Smooth muscle cell (in vitro differentiated cells): ENCODE data around the gene SH2D4B. TPM values are rescaled to one million over a fixed set of nuclear protein-coding genes. Genes with fewer than 3 reads are reported as not detected.
"Not testable (repeated sequence)": the region's sequence is repeated elsewhere in the genome, so short reads cannot be mapped to it uniquely, and the experiment has no call there.

Source experiments
- DNase-seq: peaks from one replicate; lab custom pipeline; 2025; ENCODE audit not compliant: unreplicated experiment; lab: John Stamatoyannopoulos, UW
- H2AFZ ChIP-seq: fragments of 200-600 bp; sonication (generic); 2 replicates; pipeline ENCODE4 v1.6.0; 2016; ENCODE audit warnings: antibody characterized with exemption, low read depth, mild to moderate bottlenecking
- H3F3A ChIP-seq: fragments of 200-600 bp; sonication (generic); 2 replicates; pipeline ENCODE4 v1.6.0; 2017; ENCODE audit warnings: antibody characterized with exemption, low read depth
- H3K27ac ChIP-seq: fragments of 200-600 bp; sonication (generic); 2 replicates; pipeline ENCODE4 v1.5.1; 2016; ENCODE audit warnings: low read depth, mild to moderate bottlenecking
- H3K27me3 ChIP-seq: fragments of 200-600 bp; sonication (generic); 2 replicates; pipeline ENCODE4 v1.6.1; 2016; ENCODE audit warnings: low read depth, mild to moderate bottlenecking
- H3K36me3 ChIP-seq: fragments of 200-600 bp; sonication (generic); 2 replicates; pipeline ENCODE4 v1.5.1; 2016; ENCODE audit warnings: low read depth
- H3K4me1 ChIP-seq: fragments of 200-600 bp; sonication (generic); 2 replicates; pipeline ENCODE4 v1.5.1; 2016; ENCODE audit warnings: low read depth
- H3K4me2 ChIP-seq: fragments of 200-600 bp; sonication (generic); 2 replicates; pipeline ENCODE4 v1.6.0; 2016; ENCODE audit warnings: mild to moderate bottlenecking
- H3K4me3 ChIP-seq: fragments of 200-600 bp; sonication (generic); 2 replicates; pipeline ENCODE4 v1.5.1; 2016; ENCODE audit warnings: mild to moderate bottlenecking
- H3K79me2 ChIP-seq: fragments of 200-600 bp; sonication (generic); 2 replicates; pipeline ENCODE4 v1.6.0; 2016; ENCODE audit warnings: low read depth, mild to moderate bottlenecking
- H3K9ac ChIP-seq: fragments of 200-600 bp; sonication (generic); 2 replicates; pipeline ENCODE4 v1.6.0; 2016; ENCODE audit warnings: low read depth
- H3K9me3 ChIP-seq: fragments of 200-600 bp; sonication (generic); replicated peaks from 2 replicates; pipeline ENCODE4 v1.5.1; 2016; ENCODE audit warnings: low read depth
- H4K20me1 ChIP-seq: fragments of 200-600 bp; sonication (generic); 2 replicates; pipeline ENCODE4 v1.6.0; 2016; ENCODE audit warnings: low read depth
- WGBS: methylation state at CpG from one replicate; pipeline ENCODE4 v1.1.7; 2016; ENCODE audit warnings: low lambda C conversion rate; 5-methylcytosine and 5-hydroxymethylcytosine counted together
- polyA plus RNA-seq: library from polyadenylated mRNA; unstranded; fragments of >200 nt; fragmentation: Nextera tagmentation; extraction: Ambion mirVana; gene quantifications from 2 replicates; pipeline ENCODE4 v1.2.1, GENCODE V29; 2016
- total RNA-seq: library from RNA; depleted of rRNA; stranded (reverse); fragments of >200 nt; gene quantifications from 2 replicates; pipeline ENCODE4 v1.2.3, GENCODE V29; 2014
- TF ChIP-seq, protein P1 (sequence below): fragments of 200-600 bp; sonication (generic); IDR thresholded peaks from 2 replicates; pipeline ENCODE4 v1.5.1; 2017; ENCODE audit warnings: borderline replicate concordance, mild to moderate bottlenecking, antibody characterized with exemption; ENCODE audit not compliant: insufficient read depth, poor library complexity, severe bottlenecking

Gene SH2D4B
- total and polyA plus RNA-seq, 2 experiments from 2014 or later: 0.13 TPM; not detected in 1

DNA sequence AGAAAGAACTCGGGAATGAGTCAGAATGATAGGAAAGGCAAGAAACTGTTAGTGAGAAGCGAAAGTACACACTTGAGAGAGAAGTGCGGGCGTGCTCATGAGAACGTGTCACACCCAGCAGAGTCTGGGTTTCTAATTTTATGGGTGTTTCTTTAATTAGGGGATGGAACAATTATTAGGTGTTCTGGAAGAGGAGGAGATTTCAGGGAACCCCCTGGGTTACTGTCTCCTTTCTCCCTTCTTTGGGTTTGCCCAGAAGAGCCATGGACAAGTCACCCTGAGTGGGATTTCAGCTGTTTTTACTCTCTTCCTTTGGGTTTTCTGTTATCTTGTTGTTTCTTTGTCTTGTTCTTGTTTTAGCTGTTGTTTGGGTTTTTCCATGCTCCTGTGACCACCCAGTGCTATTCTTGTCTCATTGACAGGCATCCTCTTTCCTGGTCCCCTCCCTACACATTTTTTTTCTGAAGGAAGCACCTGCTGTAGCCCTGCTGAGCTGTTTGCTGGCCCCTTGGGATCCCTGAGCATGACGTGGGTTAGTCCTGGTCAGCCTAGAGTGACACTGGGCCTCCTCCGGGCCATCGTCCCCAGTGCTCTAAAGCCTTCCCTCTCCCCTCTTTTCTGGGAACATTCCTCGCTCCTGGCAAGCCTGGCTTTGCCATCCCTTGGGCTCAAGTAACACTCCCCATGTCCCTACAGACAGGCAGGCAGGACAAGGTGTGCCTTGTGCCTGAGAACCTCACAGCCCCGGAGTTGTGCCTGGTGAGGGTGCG lies 3.5 kb downstream of the SH2D4B start:
- no peak for DNase-seq
- TF ChIP-seq, protein P1, sequence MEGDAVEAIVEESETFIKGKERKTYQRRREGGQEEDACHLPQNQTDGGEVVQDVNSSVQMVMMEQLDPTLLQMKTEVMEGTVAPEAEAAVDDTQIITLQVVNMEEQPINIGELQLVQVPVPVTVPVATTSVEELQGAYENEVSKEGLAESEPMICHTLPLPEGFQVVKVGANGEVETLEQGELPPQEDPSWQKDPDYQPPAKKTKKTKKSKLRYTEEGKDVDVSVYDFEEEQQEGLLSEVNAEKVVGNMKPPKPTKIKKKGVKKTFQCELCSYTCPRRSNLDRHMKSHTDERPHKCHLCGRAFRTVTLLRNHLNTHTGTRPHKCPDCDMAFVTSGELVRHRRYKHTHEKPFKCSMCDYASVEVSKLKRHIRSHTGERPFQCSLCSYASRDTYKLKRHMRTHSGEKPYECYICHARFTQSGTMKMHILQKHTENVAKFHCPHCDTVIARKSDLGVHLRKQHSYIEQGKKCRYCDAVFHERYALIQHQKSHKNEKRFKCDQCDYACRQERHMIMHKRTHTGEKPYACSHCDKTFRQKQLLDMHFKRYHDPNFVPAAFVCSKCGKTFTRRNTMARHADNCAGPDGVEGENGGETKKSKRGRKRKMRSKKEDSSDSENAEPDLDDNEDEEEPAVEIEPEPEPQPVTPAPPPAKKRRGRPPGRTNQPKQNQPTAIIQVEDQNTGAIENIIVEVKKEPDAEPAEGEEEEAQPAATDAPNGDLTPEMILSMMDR: no peak
- peaks cover 2% of the 10 kb centered on the region for H3K4me1 ChIP-seq
- H4K20me1 ChIP-seq: no peaks in the 10 kb centered on the region
- H3K27me3 ChIP-seq: no peaks in the 10 kb centered on the region
- H3K4me2 ChIP-seq: no peak overlapping the region
- no peak overlapping the region for H3K9ac ChIP-seq
- no peaks in the 10 kb centered on the region for H3K79me2 ChIP-seq
- H3K27ac ChIP-seq: no peak overlapping the region
- H3K9me3 ChIP-seq: no peaks in the 10 kb centered on the region
- H3K4me3 ChIP-seq: no peak overlapping the region
- no peak overlapping the region for H2AFZ ChIP-seq
- H3K36me3 ChIP-seq: no peaks in the 10 kb centered on the region
- 84% methylated on average over 11 of the region's 11 CpGs for WGBS
- H3F3A ChIP-seq: no peaks in the 10 kb centered on the region

DNA sequence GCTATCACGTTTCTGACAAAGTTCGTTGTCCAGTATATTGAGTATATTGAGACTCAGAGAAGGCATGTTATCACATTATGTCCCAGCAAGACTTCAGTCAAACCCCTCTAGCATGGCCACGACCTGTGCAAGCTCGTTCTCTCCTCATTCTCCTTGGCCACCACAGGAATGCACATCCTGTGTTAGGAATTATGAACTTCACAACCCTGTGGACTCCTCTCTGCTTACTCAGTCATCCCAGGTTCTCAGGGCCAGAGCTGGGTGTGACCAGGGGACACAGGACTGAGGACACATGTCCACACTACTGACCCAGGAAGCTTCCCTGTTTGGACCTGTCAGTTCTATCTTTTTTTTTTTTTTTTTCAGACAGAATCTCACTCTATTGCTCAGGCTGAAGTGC lies 4.4 kb downstream of the SH2D4B start:
- DNase-seq: no peak
- H3F3A ChIP-seq: no peaks in the 10 kb centered on the region
- no peaks in the 10 kb centered on the region for H3K79me2 ChIP-seq
- no peaks in the 10 kb centered on the region for H4K20me1 ChIP-seq
- H3K9ac ChIP-seq: no peak overlapping the region
- no peak overlapping the region for H3K27ac ChIP-seq
- H2AFZ ChIP-seq: no peak overlapping the region
- no peaks in the 10 kb centered on the region for H3K36me3 ChIP-seq
- no peak overlapping the region for H3K4me3 ChIP-seq
- TF ChIP-seq, protein P1: no peak
- peaks cover 2% of the 10 kb centered on the region for H3K4me1 ChIP-seq
- H3K4me2 ChIP-seq: no peak overlapping the region
- no peaks in the 10 kb centered on the region for H3K27me3 ChIP-seq
- H3K9me3 ChIP-seq: no peaks in the 10 kb centered on the region
- WGBS: 63% methylated on average over 4 of the region's 4 CpGs

DNA sequence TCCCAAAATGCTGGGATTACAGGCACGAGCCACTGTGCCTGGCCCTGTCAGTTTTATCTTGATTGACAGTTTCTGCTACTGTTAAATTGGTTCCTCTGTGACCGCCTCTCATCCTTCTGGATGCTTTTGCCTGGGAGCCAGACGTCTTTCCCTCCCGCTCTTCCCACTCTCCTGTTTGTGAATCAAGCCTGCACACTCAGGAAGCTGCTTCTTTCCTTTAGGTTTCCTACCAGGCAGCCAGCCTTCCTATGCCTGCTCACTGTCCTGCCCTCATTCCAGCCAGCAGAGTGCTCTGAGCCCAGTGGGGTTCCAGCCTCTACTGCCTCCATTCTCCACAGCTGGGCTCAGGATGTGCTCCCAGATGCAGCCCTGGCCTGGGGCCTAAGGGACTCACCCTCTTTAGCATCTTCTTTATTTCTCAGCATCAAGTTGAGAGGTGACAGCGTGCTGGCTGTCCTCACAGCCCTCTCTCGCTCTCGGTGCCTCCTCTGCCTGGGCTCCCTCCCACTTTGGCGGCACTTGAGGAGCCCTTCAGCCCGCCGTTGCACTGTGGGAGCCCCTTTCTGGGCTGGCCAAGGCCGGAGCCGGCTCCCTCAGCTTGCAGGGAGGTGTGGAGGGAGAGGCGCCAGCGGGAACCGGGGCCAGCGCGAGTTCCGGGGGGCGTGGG lies 5.1 kb downstream of the SH2D4B start:
- Histone ChIP-seq H3K27me3 (no peaks in the 10 kb centered on the region), H3K27ac (no peak overlapping the region), H3K4me1 (no peaks in the 10 kb centered on the region), H3K9me3 (no peaks in the 10 kb centered on the region), H3K79me2 (no peaks in the 10 kb centered on the region), H3K4me2 (no peak overlapping the region), H3K36me3 (no peaks in the 10 kb centered on the region), H4K20me1 (no peaks in the 10 kb centered on the region), H3K4me3 (no peak overlapping the region), H3F3A (no peaks in the 10 kb centered on the region), H2AFZ (no peak overlapping the region), H3K9ac (no peak overlapping the region)
- TF ChIP-seq, protein P1: no peak
- no peak for DNase-seq
- WGBS: 92% methylated on average over 17 of the region's 19 CpGs

DNA sequence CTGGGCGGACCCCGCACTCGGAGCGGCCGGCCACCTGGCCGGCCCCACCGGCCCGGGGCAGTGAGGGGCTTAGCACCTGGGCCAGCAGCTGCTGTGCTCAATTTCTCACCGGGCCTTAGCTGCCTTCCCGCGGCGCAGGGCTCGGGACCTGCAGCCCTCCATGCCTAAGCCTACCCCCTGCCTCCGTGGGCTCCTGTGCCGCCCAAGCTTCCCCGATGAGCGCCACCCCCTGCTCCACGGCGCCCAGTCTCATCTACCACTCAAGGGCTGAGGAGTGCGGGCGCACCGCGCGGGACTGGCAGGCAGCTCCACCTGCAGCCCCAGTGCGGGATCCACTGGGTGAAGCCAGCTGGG lies 5.6 kb downstream of the SH2D4B start:
- H3K9me3 ChIP-seq, H3K4me2 ChIP-seq, H3K27ac ChIP-seq, H3K27me3 ChIP-seq, H3K36me3 ChIP-seq, H3K79me2 ChIP-seq, DNase-seq, H3K4me3 ChIP-seq, H2AFZ ChIP-seq, H3K4me1 ChIP-seq, H3K9ac ChIP-seq, H3F3A ChIP-seq, H4K20me1 ChIP-seq: not testable (repeated sequence)
- WGBS: 98% methylated on average over 25 of the region's 25 CpGs
